ENCODE results near the gene EIF3L. TPM values are rescaled to one million over a fixed set of nuclear protein-coding genes. Genes with fewer than 3 reads are reported as not detected.

Gene EIF3L
- total and polyA plus RNA-seq, 10 of the 15 experiments (the other 5 are each of a cell fraction or from before 2014, with no cell fraction given) = 294 to 1,037 (median 618) TPM

DNA sequence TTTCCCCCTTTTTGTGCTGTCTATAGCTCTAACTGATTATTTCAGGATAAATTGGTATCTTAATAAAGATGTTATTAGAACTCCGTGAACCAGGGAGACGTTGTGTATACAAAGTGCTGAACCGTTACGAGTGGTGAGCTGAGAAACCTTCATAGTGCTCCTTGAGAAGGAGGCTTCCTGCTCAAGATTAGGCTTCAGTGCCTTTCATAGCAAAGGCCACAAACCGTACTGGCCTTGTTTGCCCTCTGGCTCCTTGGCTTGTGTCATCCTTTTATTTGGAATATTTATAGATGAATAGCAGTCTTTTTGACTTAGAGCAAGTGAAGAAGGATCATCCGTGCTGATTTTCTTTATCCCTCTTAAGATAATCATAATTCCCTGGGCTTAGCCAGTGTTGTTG lies 16.3 kb downstream of the EIF3L start:
- Histone ChIP-seq H2AFZ (ENCODE audit: control insufficient read depth, low read depth, low read length) (no peak overlapping the region), H4K20me1 (ENCODE audit: control insufficient read depth, insufficient read depth) (no peaks in the 10 kb centered on the region), H3K79me2 (ENCODE audit: control insufficient read depth, insufficient read depth, low read length) (no peaks in the 10 kb centered on the region), H3K9ac (ENCODE audit: control insufficient read depth, insufficient read depth, low read length) (no peak overlapping the region), H3K27ac (ENCODE audit: control insufficient read depth, insufficient read depth) (no peak overlapping the region), H3K4me3 (no peak overlapping the region), H3K36me3 (ENCODE audit: control insufficient read depth in 2 of 2, insufficient read depth in 2 of 2, low read length in 1 of 2) (peaks cover 23 to 41% of the 10 kb centered on the region in 2 experiments), H3K4me1 (ENCODE audit: control insufficient read depth, insufficient read depth, low read length) (no peaks in the 10 kb centered on the region), H3K9me3 (replicated peaks; ENCODE audit: control insufficient read depth, insufficient read depth, low read length) (no peaks in the 10 kb centered on the region), H3K4me2 (ENCODE audit: control insufficient read depth, insufficient read depth) (no peak overlapping the region), H3K27me3 (replicated peaks in 1 of 2; ENCODE audit: control insufficient read depth in 2 of 2, insufficient read depth in 2 of 2, low read length in 1 of 2) (no peaks in the 10 kb centered on the region)
- intact Hi-C loops (cut with micrococcal nuclease; ENCODE audit: unreplicated experiment) = loop anchor here (10.0 kb wide), 1 partner anchor 331 kb away; no protein-coding TSS in a partner anchor
- no peak for TF ChIP-seq SIX5 (IDR thresholded peaks at IDR 0.05; ENCODE audit: low read depth, low read length, severe bottlenecking)
- no peak for TF ChIP-seq RFX5 (IDR thresholded peaks at IDR 0.05; ENCODE audit: low read depth, low read length)
- TF ChIP-seq ZNF384 (IDR thresholded peaks at IDR 0.05; ENCODE audit: borderline replicate concordance, low read depth, low read length) = no peak
- TF ChIP-seq, protein P1, sequence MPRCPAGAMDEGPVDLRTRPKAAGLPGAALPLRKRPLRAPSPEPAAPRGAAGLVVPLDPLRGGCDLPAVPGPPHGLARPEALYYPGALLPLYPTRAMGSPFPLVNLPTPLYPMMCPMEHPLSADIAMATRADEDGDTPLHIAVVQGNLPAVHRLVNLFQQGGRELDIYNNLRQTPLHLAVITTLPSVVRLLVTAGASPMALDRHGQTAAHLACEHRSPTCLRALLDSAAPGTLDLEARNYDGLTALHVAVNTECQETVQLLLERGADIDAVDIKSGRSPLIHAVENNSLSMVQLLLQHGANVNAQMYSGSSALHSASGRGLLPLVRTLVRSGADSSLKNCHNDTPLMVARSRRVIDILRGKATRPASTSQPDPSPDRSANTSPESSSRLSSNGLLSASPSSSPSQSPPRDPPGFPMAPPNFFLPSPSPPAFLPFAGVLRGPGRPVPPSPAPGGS (IDR thresholded peaks at IDR 0.05; ENCODE audit: borderline replicate concordance, insufficient read depth, low read depth, low read length, poor library complexity, severe bottlenecking) = no peak
- no peak for TF ChIP-seq FOS (IDR thresholded peaks at IDR 0.05; ENCODE audit: borderline replicate concordance, extremely low read depth, insufficient read length)
- TF ChIP-seq CEBPB (IDR thresholded peaks at IDR 0.05; ENCODE audit: borderline replicate concordance in 1 of 2, low read depth in 2 of 2, low read length in 2 of 2) = no peak
- no peak for TF ChIP-seq IKZF1 (conservative IDR thresholded peaks at IDR 0.05)
- no peak for TF ChIP-seq SUPT20H (IDR thresholded peaks at IDR 0.05; ENCODE audit: borderline replicate concordance, control insufficient read depth, low read depth, low read length)
- TF ChIP-seq, protein P2, sequence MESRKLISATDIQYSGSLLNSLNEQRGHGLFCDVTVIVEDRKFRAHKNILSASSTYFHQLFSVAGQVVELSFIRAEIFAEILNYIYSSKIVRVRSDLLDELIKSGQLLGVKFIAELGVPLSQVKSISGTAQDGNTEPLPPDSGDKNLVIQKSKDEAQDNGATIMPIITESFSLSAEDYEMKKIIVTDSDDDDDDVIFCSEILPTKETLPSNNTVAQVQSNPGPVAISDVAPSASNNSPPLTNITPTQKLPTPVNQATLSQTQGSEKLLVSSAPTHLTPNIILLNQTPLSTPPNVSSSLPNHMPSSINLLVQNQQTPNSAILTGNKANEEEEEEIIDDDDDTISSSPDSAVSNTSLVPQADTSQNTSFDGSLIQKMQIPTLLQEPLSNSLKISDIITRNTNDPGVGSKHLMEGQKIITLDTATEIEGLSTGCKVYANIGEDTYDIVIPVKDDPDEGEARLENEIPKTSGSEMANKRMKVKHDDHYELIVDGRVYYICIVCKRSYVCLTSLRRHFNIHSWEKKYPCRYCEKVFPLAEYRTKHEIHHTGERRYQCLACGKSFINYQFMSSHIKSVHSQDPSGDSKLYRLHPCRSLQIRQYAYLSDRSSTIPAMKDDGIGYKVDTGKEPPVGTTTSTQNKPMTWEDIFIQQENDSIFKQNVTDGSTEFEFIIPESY (IDR thresholded peaks at IDR 0.05) = no peak
- TF ChIP-seq BRCA1 (IDR thresholded peaks at IDR 0.05; ENCODE audit: low read depth, low read length) = no peak
- TF ChIP-seq NR2F1 (conservative IDR thresholded peaks at IDR 0.05) = no peak
- no peak for TF ChIP-seq BACH1 (IDR thresholded peaks at IDR 0.05; ENCODE audit: borderline replicate concordance)
- no peak for TF ChIP-seq HCFC1 (IDR thresholded peaks at IDR 0.05; ENCODE audit: low read length)
- no peak for TF ChIP-seq NBN (IDR thresholded peaks at IDR 0.05)
- no peak for TF ChIP-seq MYB (IDR thresholded peaks at IDR 0.05; ENCODE audit: borderline replicate concordance, low read depth, low read length)
- no peak for TF ChIP-seq TCF3 (IDR thresholded peaks at IDR 0.05; ENCODE audit: borderline replicate concordance, insufficient read depth, low read depth, low read length)
- TF ChIP-seq MEF2A (IDR thresholded peaks at IDR 0.05; ENCODE audit: insufficient read depth, low read depth, low read length) = no peak
- TF ChIP-seq RAD21 (IDR thresholded peaks at IDR 0.05; ENCODE audit: insufficient read depth, low read depth, low read length) = no peak
- no TSS peak for BruUV-seq (replicated peaks)
- POLR2A ChIA-PET = no interaction called here
- RAD21 ChIA-PET (ENCODE audit: unreplicated experiment) = no interaction called here
- FAIRE-seq (no peak), DNase-seq (ENCODE audit: low read depth, low spot score) (no peak), ATAC-seq (no peak)
- CTCF ChIA-PET = interaction anchor here (4.8 kb wide), 1 partner anchor 48 kb away, joined by 121 read pairs; no protein-coding TSS in a partner anchor
- in situ Hi-C loops (cut with MboI) = no loop called here
- WGBS (ENCODE audit: insufficient coverage, insufficient replicate concordance, low lambda C conversion rate, missing lambda C conversion rate) = 100% methylated on average over 6 of the region's 6 CpGs
- SMC1A ChIA-PET (ENCODE audit: uncharacterized antibody, unreplicated experiment) = interaction anchor here (0.6 to 0.9 kb wide), 3 partner anchors 15 to 204 kb away, joined by 3 read pairs; no protein-coding TSS in a partner anchor
